A673 (cell line): Measurements from ENCODE around the gene LGALS3BP. TPM values are rescaled to one million over a fixed set of nuclear protein-coding genes. Genes with fewer than 3 reads are reported as not detected.

Source experiments
- BruUV-seq: library from RNA; stranded (reverse); fragments of 400-500 nt; replicated peaks from 2 replicates; lab custom pipeline; 2021; lab: Mats Ljungman, UMichigan
- CTCF ChIA-PET: fragments of 300-600 bp; sonication (Branson Sonifier 250); formaldehyde crosslinking; loops from one replicate; lab custom pipeline; 2022; ENCODE audit warnings: antibody characterized with exemption; lab: Charles Lee
- POLR2A ChIA-PET: fragments of 300-600 bp; sonication (Branson Sonifier 250); formaldehyde crosslinking; loops from one replicate; lab custom pipeline; 2022; ENCODE audit warnings: antibody characterized with exemption; ENCODE audit not compliant: low non-redundant PET; lab: Charles Lee
- DNase-seq: peaks from one replicate; pipeline ENCODE4 v3.0.0-alpha.2; 2015; ENCODE audit warnings: low spot score
- H3K27ac ChIP-seq: fragments of 200-600 bp; sonication (generic); 2 replicates; pipeline ENCODE4 v1.5.1; 2016; ENCODE audit warnings: mixed run types, low read depth, mild to moderate bottlenecking, mixed read lengths, antibody characterized with exemption, low read length; ENCODE audit not compliant: poor library complexity, severe bottlenecking
- H3K27me3 ChIP-seq: fragments of 200-600 bp; sonication (generic); replicated peaks from 2 replicates; pipeline ENCODE4 v1.6.1; 2017; ENCODE audit warnings: mixed run types, low read depth, mild to moderate bottlenecking, mixed read lengths, antibody characterized with exemption, low read length; ENCODE audit not compliant: insufficient read depth, poor library complexity
- H3K36me3 ChIP-seq: fragments of 200-600 bp; sonication (generic); 2 replicates; pipeline ENCODE4 v1.6.1; 2016; ENCODE audit warnings: mixed run types, mild to moderate bottlenecking, mixed read lengths, antibody characterized with exemption, low read length; ENCODE audit not compliant: insufficient read depth, poor library complexity, severe bottlenecking
- H3K4me1 ChIP-seq: fragments of 200-600 bp; sonication (generic); 2 replicates; pipeline ENCODE4 v1.6.1; 2017; ENCODE audit warnings: mixed run types, mild to moderate bottlenecking, mixed read lengths, antibody characterized with exemption, low read length; ENCODE audit not compliant: insufficient read depth, poor library complexity, severe bottlenecking
- H3K4me3 ChIP-seq: fragments of 200-600 bp; sonication (generic); 2 replicates; pipeline ENCODE4 v1.5.1; 2016; ENCODE audit warnings: low read depth, mixed run types, mild to moderate bottlenecking, mixed read lengths, low read length; ENCODE audit not compliant: poor library complexity, severe bottlenecking
- H3K9me3 ChIP-seq: fragments of 200-600 bp; sonication (generic); 2 replicates; pipeline ENCODE4 v1.6.1; 2016; ENCODE audit warnings: mixed run types, low read depth, mild to moderate bottlenecking, mixed read lengths, antibody characterized with exemption, low read length; ENCODE audit not compliant: poor library complexity, severe bottlenecking
- EZH2 ChIP-seq: fragments of 200-600 bp; sonication (generic); IDR thresholded peaks from 2 replicates; pipeline ENCODE4 v1.6.1; 2017; ENCODE audit warnings: borderline replicate concordance, low read depth, mild to moderate bottlenecking, mixed read lengths, antibody characterized with exemption, low read length; ENCODE audit not compliant: poor library complexity, severe bottlenecking
- intact Hi-C: fragments of 100-400 bp; cut with micrococcal nuclease; formaldehyde crosslinking; loops from one replicate; pipeline ENCODE4 v1.10.0; 2022; ENCODE audit not compliant: unreplicated experiment
- total RNA-seq: library from RNA; stranded (reverse); gene quantifications from 2 replicates; pipeline ENCODE4 v1.2.3, GENCODE V29; 2021
- TF ChIP-seq, protein P1 (sequence below): fragments of 300-800, 200-600 bp; sonication (generic); conservative IDR thresholded peaks from 2 replicates; pipeline ENCODE4 v1.5.1; 2017; ENCODE audit warnings: low read depth, mild to moderate bottlenecking, antibody characterized with exemption, low read length, moderate library complexity, mixed read lengths

LGALS3BP gene
- total RNA-seq, 1 experiment from 2014 or later = 295 TPM

DNA sequence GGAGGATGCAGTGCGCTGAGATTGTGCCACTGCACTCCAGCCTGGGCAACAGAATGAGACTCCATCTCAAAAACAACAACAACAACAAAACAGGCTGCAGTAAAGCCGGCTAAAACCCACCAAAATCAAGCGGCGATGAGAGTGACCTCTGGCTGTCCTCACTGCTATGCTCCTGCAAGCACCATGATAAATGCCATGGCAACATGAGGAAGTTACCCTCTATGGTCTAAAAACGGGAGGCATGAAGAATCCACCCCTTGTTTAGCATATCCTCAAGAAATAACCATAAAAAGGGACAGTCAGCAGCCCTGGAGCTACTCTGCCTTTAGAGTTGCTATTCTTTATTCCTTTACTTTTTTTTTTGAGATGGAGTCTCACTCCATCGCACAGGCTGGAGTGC, 8.4 kb upstream of the LGALS3BP start:
- Histone ChIP-seq H3K9me3 (no peaks in the 10 kb centered on the region), H3K27me3 (no peaks in the 10 kb centered on the region), H3K36me3 (peaks cover 23% of the 10 kb centered on the region), H3K4me1 (peaks cover 14% of the 10 kb centered on the region), H3K4me3 (no peak overlapping the region), H3K27ac (no peak overlapping the region)
- POLR2A ChIA-PET = no interaction called here
- CTCF ChIA-PET = no interaction called here
- intact Hi-C loops = no loop called here
- no TSS peak for BruUV-seq
- no peak for TF ChIP-seq EZH2
- TF ChIP-seq, protein P1, sequence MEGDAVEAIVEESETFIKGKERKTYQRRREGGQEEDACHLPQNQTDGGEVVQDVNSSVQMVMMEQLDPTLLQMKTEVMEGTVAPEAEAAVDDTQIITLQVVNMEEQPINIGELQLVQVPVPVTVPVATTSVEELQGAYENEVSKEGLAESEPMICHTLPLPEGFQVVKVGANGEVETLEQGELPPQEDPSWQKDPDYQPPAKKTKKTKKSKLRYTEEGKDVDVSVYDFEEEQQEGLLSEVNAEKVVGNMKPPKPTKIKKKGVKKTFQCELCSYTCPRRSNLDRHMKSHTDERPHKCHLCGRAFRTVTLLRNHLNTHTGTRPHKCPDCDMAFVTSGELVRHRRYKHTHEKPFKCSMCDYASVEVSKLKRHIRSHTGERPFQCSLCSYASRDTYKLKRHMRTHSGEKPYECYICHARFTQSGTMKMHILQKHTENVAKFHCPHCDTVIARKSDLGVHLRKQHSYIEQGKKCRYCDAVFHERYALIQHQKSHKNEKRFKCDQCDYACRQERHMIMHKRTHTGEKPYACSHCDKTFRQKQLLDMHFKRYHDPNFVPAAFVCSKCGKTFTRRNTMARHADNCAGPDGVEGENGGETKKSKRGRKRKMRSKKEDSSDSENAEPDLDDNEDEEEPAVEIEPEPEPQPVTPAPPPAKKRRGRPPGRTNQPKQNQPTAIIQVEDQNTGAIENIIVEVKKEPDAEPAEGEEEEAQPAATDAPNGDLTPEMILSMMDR = no peak
- DNase-seq = no peak

DNA sequence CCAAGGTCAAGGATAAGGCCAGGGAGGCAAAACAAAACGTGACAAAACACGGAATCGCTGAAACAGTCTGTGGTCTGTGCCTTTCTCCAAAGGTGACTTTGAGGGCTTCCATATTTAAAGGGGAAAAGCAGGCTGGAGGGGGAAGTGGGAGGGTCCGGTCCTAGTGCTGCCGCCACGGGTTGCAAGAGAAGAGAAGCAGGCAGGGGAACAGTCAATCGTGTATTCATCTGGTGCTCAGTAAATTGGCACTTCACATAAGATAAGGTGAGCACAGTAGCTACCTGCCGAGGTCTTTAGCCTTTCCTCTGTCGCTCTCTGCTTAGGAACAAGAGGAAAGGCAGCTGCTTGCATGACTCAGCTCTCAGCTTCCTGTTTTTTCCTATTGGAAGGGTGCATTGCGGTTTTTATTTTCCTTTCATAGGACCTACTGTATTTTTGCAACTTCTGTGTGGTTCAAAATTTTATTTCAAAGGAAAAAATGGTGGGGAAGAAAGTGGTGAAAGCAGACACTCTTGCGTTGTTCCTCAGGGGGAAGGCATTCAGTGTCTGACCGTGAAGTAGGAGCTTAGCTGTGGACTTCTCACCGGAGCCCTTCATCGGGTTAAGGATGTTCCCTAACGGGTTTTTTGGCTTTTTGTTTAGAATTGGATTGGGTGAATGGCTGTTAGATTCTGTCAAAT, 7.1 kb upstream of the LGALS3BP start:
- H3K36me3 ChIP-seq = peaks cover 9% of the 10 kb centered on the region
- TF ChIP-seq EZH2 = no peak
- peak overlapping the region; percentile 58 for H3K27ac ChIP-seq
- peaks cover 14% of the 10 kb centered on the region for H3K4me1 ChIP-seq
- TSS peak; percentile 97 for BruUV-seq
- H3K9me3 ChIP-seq = no peaks in the 10 kb centered on the region
- ChIA-PET CTCF (no interaction called here), POLR2A (interaction anchor here (0.6 kb wide), 1 partner anchor 11 kb away, joined by 5 read pairs; no protein-coding TSS in a partner anchor)
- peak; percentile 40 for DNase-seq
- intact Hi-C loops = no loop called here
- peak overlapping the region; percentile 29 for H3K4me3 ChIP-seq
- no peaks in the 10 kb centered on the region for H3K27me3 ChIP-seq

DNA sequence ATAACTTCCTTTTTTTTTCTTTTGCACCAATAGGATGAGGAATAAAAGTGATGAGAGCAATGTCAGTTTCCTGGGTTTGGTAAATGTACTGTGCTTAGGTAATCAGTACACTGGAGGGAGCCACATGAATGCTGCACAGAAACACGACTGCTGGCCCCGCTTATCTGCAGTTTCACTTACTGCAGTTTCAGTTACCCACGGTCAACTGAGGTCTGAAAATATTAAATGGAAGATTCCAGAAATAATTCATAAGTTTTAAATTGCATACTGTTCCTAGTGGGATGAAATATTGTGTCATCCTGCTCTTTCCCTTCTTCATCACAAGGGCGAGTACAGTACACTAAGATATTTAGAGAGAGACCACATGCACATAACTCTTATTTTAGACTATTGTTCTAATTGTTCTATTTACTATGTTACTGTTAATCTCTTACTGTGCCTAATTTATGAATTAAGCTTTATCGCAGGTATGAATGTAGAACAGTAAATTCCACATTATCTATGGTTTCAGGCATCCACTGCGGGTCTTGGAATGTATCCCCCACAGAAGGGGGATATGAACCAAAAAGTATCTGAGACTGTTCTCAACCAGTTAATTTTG, 6.4 kb upstream of the LGALS3BP start:
- no peak for TF ChIP-seq EZH2
- TF ChIP-seq, protein P1 = peak; percentile 23; the same call in 1 of the 2 replicates
- Histone ChIP-seq H3K4me1 (peaks cover 14% of the 10 kb centered on the region), H3K4me3 (peak overlapping the region; percentile 29), H3K9me3 (no peaks in the 10 kb centered on the region), H3K27ac (peak overlapping the region; percentile 58), H3K27me3 (no peaks in the 10 kb centered on the region), H3K36me3 (peaks cover 3% of the 10 kb centered on the region)
- TSS peak; percentile 36 for BruUV-seq
- CTCF ChIA-PET = interaction anchor here (0.6 kb wide), 1 partner anchor 75 kb away, joined by 6 read pairs; no protein-coding TSS in a partner anchor
- POLR2A ChIA-PET = no interaction called here
- peak; percentile 33 for DNase-seq
- intact Hi-C loops = no loop called here
